Mesothelial cell of epicardium (in vitro differentiated cells): ENCODE data around the gene FMO4. TPM values are rescaled to one million over a fixed set of nuclear protein-coding genes. Genes with fewer than 3 reads are reported as not detected.

Experiments
- DNase-seq, 2 experiments: peaks; one replicate each; pipeline ENCODE4 v3.0.0; 2021; ENCODE audit warnings: low spot score in 2 of 2; ENCODE audit not compliant: unreplicated experiment in 2 of 2
- H3K27ac Mint-ChIP-seq: 2 replicates; pipeline ENCODE4 v1.8.0; 2021; ENCODE audit warnings: mixed read lengths
- H3K27me3 Mint-ChIP-seq: 2 replicates; pipeline ENCODE4 v1.8.0; 2021; ENCODE audit warnings: low read depth, mixed read lengths
- H3K36me3 Mint-ChIP-seq: 2 replicates; pipeline ENCODE4 v1.8.0; 2021; ENCODE audit warnings: mixed read lengths
- H3K4me1 Mint-ChIP-seq: 2 replicates; pipeline ENCODE4 v1.8.0; 2021; ENCODE audit warnings: mixed read lengths
- H3K4me3 Mint-ChIP-seq: 2 replicates; pipeline ENCODE4 v1.8.0; 2021; ENCODE audit warnings: mild to moderate bottlenecking, moderate library complexity, mixed read lengths
- H3K9me3 Mint-ChIP-seq: 2 replicates; pipeline ENCODE4 v1.8.0; 2021; ENCODE audit warnings: mixed read lengths
- total RNA-seq: library from RNA; stranded (reverse); gene quantifications from 3 replicates; pipeline ENCODE4 v1.2.1, GENCODE V29; 2021
- TF ChIP-seq, protein P1 (sequence below): fragments of 200-600 bp; sonication (generic); IDR thresholded peaks from one replicate; pipeline ENCODE4 v1.5.0; 2021; ENCODE audit warnings: antibody characterized with exemption; ENCODE audit not compliant: unreplicated experiment

Gene FMO4
- total RNA-seq, 1 donor from 2014 or later: 5.9 TPM

DNA sequence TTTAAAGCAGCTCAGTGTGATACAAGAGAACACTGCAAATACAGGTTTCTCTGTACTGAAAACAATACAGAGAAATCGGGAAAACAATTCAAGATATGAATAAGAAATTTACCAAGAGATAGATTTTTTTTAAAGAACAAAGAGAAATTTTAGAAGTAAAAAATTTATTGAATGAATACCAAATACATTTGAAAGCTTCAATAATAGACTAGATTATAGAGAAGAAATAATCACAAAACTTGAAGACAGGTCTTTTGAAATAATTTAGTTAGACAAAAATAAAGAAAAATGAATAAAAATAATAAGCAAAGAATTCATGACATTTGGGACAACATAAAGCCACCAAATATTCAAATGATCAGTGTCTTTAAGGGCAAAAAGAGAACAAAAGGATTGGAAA, 13.6 kb upstream of the FMO4 start:
- Mint-ChIP-seq H3K9me3 (peaks cover 38% of the 10 kb centered on the region), H3K27ac (no peak overlapping the region), H3K36me3 (peaks cover 7% of the 10 kb centered on the region), H3K4me3 (no peak overlapping the region), H3K27me3 (no peaks in the 10 kb centered on the region), H3K4me1 (peaks cover under 1% of the 10 kb centered on the region)
- TF ChIP-seq, protein P1, sequence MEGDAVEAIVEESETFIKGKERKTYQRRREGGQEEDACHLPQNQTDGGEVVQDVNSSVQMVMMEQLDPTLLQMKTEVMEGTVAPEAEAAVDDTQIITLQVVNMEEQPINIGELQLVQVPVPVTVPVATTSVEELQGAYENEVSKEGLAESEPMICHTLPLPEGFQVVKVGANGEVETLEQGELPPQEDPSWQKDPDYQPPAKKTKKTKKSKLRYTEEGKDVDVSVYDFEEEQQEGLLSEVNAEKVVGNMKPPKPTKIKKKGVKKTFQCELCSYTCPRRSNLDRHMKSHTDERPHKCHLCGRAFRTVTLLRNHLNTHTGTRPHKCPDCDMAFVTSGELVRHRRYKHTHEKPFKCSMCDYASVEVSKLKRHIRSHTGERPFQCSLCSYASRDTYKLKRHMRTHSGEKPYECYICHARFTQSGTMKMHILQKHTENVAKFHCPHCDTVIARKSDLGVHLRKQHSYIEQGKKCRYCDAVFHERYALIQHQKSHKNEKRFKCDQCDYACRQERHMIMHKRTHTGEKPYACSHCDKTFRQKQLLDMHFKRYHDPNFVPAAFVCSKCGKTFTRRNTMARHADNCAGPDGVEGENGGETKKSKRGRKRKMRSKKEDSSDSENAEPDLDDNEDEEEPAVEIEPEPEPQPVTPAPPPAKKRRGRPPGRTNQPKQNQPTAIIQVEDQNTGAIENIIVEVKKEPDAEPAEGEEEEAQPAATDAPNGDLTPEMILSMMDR: no peak
- no peak for DNase-seq

DNA sequence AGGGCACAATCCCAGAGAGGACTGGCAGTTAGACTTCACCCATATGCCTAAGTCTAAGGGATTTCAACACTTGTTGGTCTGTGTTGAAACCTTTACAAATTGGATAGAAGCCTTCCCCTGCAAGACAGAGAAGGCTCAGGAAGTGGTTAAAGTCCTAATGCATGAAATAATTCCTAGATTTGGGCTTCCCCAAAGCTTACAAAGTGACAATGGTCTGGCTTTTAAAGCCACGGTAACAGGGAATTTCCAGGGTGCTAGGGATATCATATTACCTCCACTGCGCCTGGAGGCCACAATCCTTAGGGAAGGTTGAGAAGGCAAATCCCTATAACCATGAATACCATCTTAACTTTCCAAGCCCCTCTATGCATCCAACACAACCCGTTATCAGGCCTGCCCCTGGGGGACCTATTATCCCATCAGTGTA, 3.3 kb upstream of the FMO4 start:
- H3K36me3 Mint-ChIP-seq: no peaks in the 10 kb centered on the region
- H3K4me1 Mint-ChIP-seq: peaks cover 21% of the 10 kb centered on the region
- no peaks in the 10 kb centered on the region for H3K27me3 Mint-ChIP-seq
- H3K9me3 Mint-ChIP-seq: no peaks in the 10 kb centered on the region
- H3K4me3 Mint-ChIP-seq: no peak overlapping the region
- no peak for DNase-seq
- H3K27ac Mint-ChIP-seq: no peak overlapping the region
- TF ChIP-seq, protein P1: no peak

DNA sequence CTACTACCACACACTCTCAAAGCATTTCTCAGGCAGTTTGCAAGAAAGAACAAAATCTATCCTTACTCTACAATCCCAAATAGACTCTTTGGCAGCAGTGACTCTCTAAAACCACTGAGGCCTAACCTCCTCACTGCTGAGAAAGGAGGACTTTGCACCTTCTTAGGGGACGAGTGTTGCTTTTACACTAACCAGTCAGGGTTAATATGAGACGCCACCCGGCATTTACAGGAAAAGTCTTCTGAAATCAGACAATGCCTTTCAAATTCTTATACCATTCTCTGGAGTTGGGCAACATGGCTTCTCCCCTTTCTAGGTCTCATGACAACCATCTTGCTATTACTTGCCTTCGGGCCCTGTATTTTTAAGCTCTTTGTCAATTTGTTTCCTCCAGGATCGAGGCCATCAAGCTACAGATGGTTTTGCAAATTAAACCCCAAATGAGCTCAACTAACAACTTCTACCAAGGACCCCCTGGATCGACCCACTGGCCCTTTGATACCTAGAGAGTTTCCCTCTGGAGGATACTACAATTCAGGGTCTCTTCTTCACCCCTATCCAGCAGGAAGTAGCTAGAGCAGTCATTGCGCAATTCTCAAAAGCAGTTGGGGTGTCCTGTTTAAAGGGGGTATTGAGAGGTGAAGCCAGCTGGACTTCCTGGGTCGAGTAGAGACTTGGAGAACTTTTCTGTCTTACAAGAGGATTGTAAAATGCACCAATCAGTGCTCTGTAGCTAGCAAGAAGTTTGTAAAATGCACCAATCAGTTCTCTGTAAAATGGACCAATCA, 2.0 kb upstream of the FMO4 start:
- Mint-ChIP-seq H3K9me3 (no peaks in the 10 kb centered on the region), H3K4me3 (no peak overlapping the region), H3K27ac (no peak overlapping the region), H3K27me3 (no peaks in the 10 kb centered on the region), H3K4me1 (peaks cover 17% of the 10 kb centered on the region), H3K36me3 (no peaks in the 10 kb centered on the region)
- TF ChIP-seq, protein P1: no peak
- DNase-seq: no peak

DNA sequence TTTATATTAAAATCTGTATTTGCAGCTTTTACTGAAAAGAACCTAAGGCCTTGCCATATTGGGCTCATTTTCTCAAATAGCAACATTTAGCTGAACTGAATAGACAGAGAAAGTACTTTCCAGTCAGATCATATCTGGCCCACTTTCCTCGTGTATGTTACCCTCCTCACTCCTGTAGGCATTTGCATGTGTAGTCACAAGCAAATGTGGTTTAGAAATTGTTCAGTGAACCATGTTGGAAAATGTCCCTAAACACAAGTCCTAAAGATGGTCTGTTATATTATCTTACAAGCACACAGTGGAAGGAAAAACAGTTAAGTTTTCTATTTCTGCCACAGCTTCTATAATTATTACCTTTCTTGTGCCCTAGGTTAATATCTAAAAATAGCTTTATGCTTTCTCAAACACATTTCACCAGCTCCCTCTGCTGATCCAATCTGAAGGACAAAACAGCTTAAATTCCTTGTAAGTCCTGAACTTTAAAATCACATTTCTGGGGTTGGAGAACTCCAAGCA, 606 bp upstream of the FMO4 start:
- peaks cover 17% of the 10 kb centered on the region for H3K4me1 Mint-ChIP-seq
- H3K27me3 Mint-ChIP-seq: no peaks in the 10 kb centered on the region
- no peak for DNase-seq
- no peaks in the 10 kb centered on the region for H3K36me3 Mint-ChIP-seq
- TF ChIP-seq, protein P1: no peak
- no peaks in the 10 kb centered on the region for H3K9me3 Mint-ChIP-seq
- peak overlapping the region; percentile 71 for H3K4me3 Mint-ChIP-seq
- peak overlapping the region; percentile 96 for H3K27ac Mint-ChIP-seq

DNA sequence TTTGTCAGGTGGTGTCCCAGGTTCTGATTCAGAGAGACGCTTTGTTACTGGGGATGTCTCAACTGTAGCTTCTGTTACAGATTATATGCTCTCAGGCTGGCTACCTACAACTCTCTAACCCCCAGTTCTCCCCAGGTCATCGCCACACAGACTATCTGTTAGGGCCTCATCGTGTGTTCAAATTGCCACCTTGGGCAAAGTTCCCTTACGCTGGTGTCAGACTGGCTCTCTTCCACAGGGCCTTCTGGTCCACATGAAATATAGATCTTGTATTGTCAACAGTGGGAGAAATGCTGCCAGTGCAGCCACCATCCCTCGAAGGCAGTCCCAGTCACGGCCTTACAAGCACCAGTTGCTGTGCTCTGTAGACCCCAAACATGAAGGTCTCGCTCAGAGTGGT, 15.3 kb downstream of the FMO4 start:
- Mint-ChIP-seq H3K27me3 (no peaks in the 10 kb centered on the region), H3K4me1 (no peaks in the 10 kb centered on the region), H3K27ac (no peak overlapping the region), H3K36me3 (no peaks in the 10 kb centered on the region), H3K9me3 (no peaks in the 10 kb centered on the region), H3K4me3 (no peak overlapping the region)
- TF ChIP-seq, protein P1: no peak
- no peak for DNase-seq
